Fibroblast of lung (primary cell): ENCODE data around the gene PIK3CD. TPM values are rescaled to one million over a fixed set of nuclear protein-coding genes. Genes with fewer than 3 reads are reported as not detected.

ENCODE experiments used
- DNase-seq, 2 donors: peaks; one replicate each; pipeline versions ENCODE4 v3.0.0 to v3.0.0-alpha.2; 2010; ENCODE audit warnings: low read depth in 2 of 2
- H2AFZ ChIP-seq: 2 replicates; pipeline ENCODE4 v1.5.1; 2012; ENCODE audit warnings: low read length, control low read depth, inconsistent platforms
- H3K27ac ChIP-seq: 2 replicates; pipeline ENCODE4 v1.5.1; 2011; ENCODE audit warnings: low read length, control low read depth; ENCODE audit not compliant: insufficient read depth
- H3K27me3 ChIP-seq: 2 replicates; pipeline ENCODE4 v1.5.1; 2011; ENCODE audit warnings: mild to moderate bottlenecking, low read length; ENCODE audit not compliant: control insufficient read depth, insufficient read depth
- H3K36me3 ChIP-seq: 2 replicates; pipeline ENCODE4 v1.5.1; 2011; ENCODE audit warnings: low read length; ENCODE audit not compliant: control insufficient read depth, insufficient read depth
- H3K4me1 ChIP-seq: 2 replicates; pipeline ENCODE4 v1.5.1; 2011; ENCODE audit warnings: low read length; ENCODE audit not compliant: control insufficient read depth, insufficient read depth; ENCODE audit errors: extremely low read depth
- H3K4me2 ChIP-seq: 2 replicates; pipeline ENCODE4 v1.5.1; 2011; ENCODE audit warnings: low read length, control low read depth; ENCODE audit not compliant: insufficient read depth; ENCODE audit errors: extremely low read depth
- H3K4me3 ChIP-seq, 4 experiments: fragments of 200-600 bp in 1 of 4; sonication (generic) in 1 of 4; replicated peaks in 1 of 4; 2 replicates each; pipeline ENCODE4 v1.5.1; 2011 to 2016; ENCODE audit warnings: low read length in 4 of 4, low read depth in 3 of 4, mild to moderate bottlenecking in 3 of 4, control low read depth in 2 of 4, inconsistent platforms in 1 of 4, mixed read lengths in 1 of 4; ENCODE audit not compliant: insufficient read depth in 1 of 4; ENCODE audit errors: control extremely low read depth in 1 of 4
- H3K79me2 ChIP-seq: 2 replicates; pipeline ENCODE4 v1.5.1; 2012; ENCODE audit warnings: mild to moderate bottlenecking, low read length, inconsistent platforms; ENCODE audit not compliant: control insufficient read depth, insufficient read depth
- H3K9ac ChIP-seq: 2 replicates; pipeline ENCODE4 v1.5.1; 2011; ENCODE audit warnings: mild to moderate bottlenecking, low read length, control low read depth; ENCODE audit not compliant: insufficient read depth
- H3K9me3 ChIP-seq: 2 replicates; pipeline ENCODE4 v1.5.1; 2012; ENCODE audit warnings: low read depth, low read length; ENCODE audit not compliant: control insufficient read depth, insufficient read depth
- H4K20me1 ChIP-seq: 2 replicates; pipeline ENCODE4 v1.5.1; 2011; ENCODE audit warnings: low read length; ENCODE audit not compliant: control insufficient read depth, insufficient read depth; ENCODE audit errors: extremely low read depth
- CTCF ChIP-seq, 2 donors: IDR thresholded peaks in 1 of 2; conservative IDR thresholded peaks in 1 of 2; 1 replicate in 1 of 2; 2 replicates in 1 of 2; pipeline ENCODE4 v1.5.1; 2011 to 2012; ENCODE audit warnings: low read length in 2 of 2, control low read depth in 1 of 2, inconsistent platforms in 1 of 2, low read depth in 1 of 2, mild to moderate bottlenecking in 1 of 2
- EZH2 ChIP-seq: IDR thresholded peaks from 2 replicates; pipeline ENCODE4 v1.5.1; 2012; ENCODE audit warnings: low read length, control low read depth, mild to moderate bottlenecking; ENCODE audit errors: missing control alignments
- polyA plus RNA-seq, 2 donors: library from polyadenylated mRNA; depleted of rRNA in 1 of 2; stranded (reverse) in 1 of 2; unstranded in 1 of 2; fragments of >200 nt; gene quantifications; 2 replicates each; pipeline ENCODE4 v1.2.1, GENCODE V29; 2011 to 2012; ENCODE audit warnings: missing spikeins in 1 of 2
- total RNA-seq: library from RNA; depleted of rRNA; stranded (reverse); fragments of >200 nt; gene quantifications from 2 replicates; pipeline ENCODE4 v1.2.1, GENCODE V29; 2014

Gene PIK3CD
- total and polyA plus RNA-seq, 2 donors (not counting 1 experiment from before 2014, with no cell fraction given) = 2.8 to 6.4 TPM

- Histone ChIP-seq H3K4me1 (peaks cover 12% of the 10 kb centered on the region), H3K36me3 (no peaks in the 10 kb centered on the region), H3K4me3 (peak overlapping the region in 3 of 4 experiments; percentile 31 to 59 (median 56)), H2AFZ (no peak overlapping the region), H3K27ac (no peak overlapping the region), H3K9ac (no peak overlapping the region), H3K4me2 (peak overlapping the region; percentile 79), H4K20me1 (no peaks in the 10 kb centered on the region), H3K79me2 (no peaks in the 10 kb centered on the region), H3K9me3 (no peaks in the 10 kb centered on the region), H3K27me3 (no peaks in the 10 kb centered on the region)
- no peak for TF ChIP-seq CTCF (conservative IDR thresholded peaks at IDR 0.05 in 1 of 2, IDR thresholded peaks at IDR 0.05 in 1 of 2; ENCODE audit: low read depth in 1 of 2, low read length in 2 of 2)
- TF ChIP-seq EZH2 = no peak
- DNase-seq = no peak
Observed at GRCh38 chr1:9688599-9688998, 37.1 kb downstream of the PIK3CD start.

- H3K4me2 ChIP-seq = peak overlapping the region; percentile 67
- peak; percentile 55 to 67 for DNase-seq
- H3K9ac ChIP-seq = no peak overlapping the region
- peak overlapping the region in 3 of 4 experiments; percentile 35 to 65 (median 51) for H3K4me3 ChIP-seq
- H3K27me3 ChIP-seq = no peaks in the 10 kb centered on the region
- H4K20me1 ChIP-seq = no peaks in the 10 kb centered on the region
- H3K9me3 ChIP-seq = no peaks in the 10 kb centered on the region
- TF ChIP-seq CTCF (conservative IDR thresholded peaks at IDR 0.05 in 1 of 2, IDR thresholded peaks at IDR 0.05 in 1 of 2; ENCODE audit: low read depth in 1 of 2, low read length in 2 of 2) (no peak), EZH2 (no peak)
- no peak overlapping the region for H3K27ac ChIP-seq
- peaks cover 12% of the 10 kb centered on the region for H3K4me1 ChIP-seq
- H3K36me3 ChIP-seq = no peaks in the 10 kb centered on the region
- peak overlapping the region; percentile 24 for H2AFZ ChIP-seq
- no peaks in the 10 kb centered on the region for H3K79me2 ChIP-seq
Observed at GRCh38 chr1:9689011-9689706, 37.6 kb downstream of the PIK3CD start.

DNA sequence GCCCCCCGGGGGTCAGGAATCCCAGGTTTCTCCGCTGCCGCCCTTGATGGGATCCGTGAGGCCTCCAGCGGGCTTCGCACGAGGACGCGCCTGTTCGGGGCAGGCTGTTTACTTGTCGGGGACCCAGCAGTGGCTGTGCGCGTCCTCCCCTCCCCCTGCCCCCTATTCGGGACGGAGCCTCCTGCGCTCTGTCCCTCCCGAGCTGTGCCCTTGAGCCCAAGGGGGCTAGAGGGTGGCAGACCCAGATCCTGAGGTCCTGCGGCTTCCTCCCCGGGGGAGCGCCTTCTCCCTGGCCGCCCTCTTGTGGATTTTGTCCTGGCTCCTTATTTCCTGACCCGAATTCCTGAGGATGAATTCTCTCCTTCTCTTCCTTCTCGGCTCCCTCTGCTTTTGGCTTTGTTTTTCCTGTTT is 38.4 kb downstream of the PIK3CD start:
- H3K4me2 ChIP-seq = peak overlapping the region; percentile 85
- peak overlapping the region; percentile 53 to 65 (median 56) for H3K4me3 ChIP-seq
- H3K9me3 ChIP-seq = no peaks in the 10 kb centered on the region
- TF ChIP-seq CTCF (conservative IDR thresholded peaks at IDR 0.05 in 1 of 2, IDR thresholded peaks at IDR 0.05 in 1 of 2; ENCODE audit: low read depth in 1 of 2, low read length in 2 of 2) (peak; percentile 8 to 27), EZH2 (no peak)
- H3K27me3 ChIP-seq = no peaks in the 10 kb centered on the region
- peak overlapping the region; percentile 87 for H2AFZ ChIP-seq
- H3K36me3 ChIP-seq = no peaks in the 10 kb centered on the region
- no peak overlapping the region for H3K27ac ChIP-seq
- H3K9ac ChIP-seq = peak overlapping the region; percentile 57
- peaks cover 12% of the 10 kb centered on the region for H3K4me1 ChIP-seq
- no peaks in the 10 kb centered on the region for H4K20me1 ChIP-seq
- H3K79me2 ChIP-seq = no peaks in the 10 kb centered on the region
- DNase-seq = peak in 1 of 2 donors; percentile 13
